GM19397 (cell line): ENCODE data around the gene IGFLR1.
"Not testable (repeated sequence)": the region's sequence is repeated elsewhere in the genome, so short reads cannot be mapped to it uniquely, and the experiment has no call there.

Source experiments
- ATAC-seq: cut with Tn5 transposase; IDR thresholded peaks from one replicate; pipeline ENCODE4 v1.9.1; 2021; ENCODE audit warnings: mild to moderate bottlenecking, moderate library complexity; ENCODE audit not compliant: unreplicated experiment

IGFLR1 gene

GRCh38 chr19:35725216-35725861, 16.9 kb downstream of the IGFLR1 start:
- no peak for ATAC-seq

GRCh38 chr19:35724560-35724959, 17.7 kb downstream of the IGFLR1 start:
- no peak for ATAC-seq

- not testable (repeated sequence) for ATAC-seq
These were observed 18.1 kb downstream of the IGFLR1 start for GRCh38 chr19:35724132-35724531.

GRCh38 chr19:35723671-35724070, 18.6 kb downstream of the IGFLR1 start:
- ATAC-seq: no peak

GRCh38 chr19:35722897-35723296, 19.4 kb downstream of the IGFLR1 start:
- ATAC-seq: no peak

- no peak for ATAC-seq
These were observed 19.8 kb downstream of the IGFLR1 start for GRCh38 chr19:35722461-35722860.

GRCh38 chr19:35721374-35721773, 20.9 kb downstream of the IGFLR1 start:
- ATAC-seq: no peak

- no peak for ATAC-seq
These were observed 21.6 kb downstream of the IGFLR1 start for GRCh38 chr19:35720648-35721047.

GRCh38 chr19:35720163-35720524, 22.1 kb downstream of the IGFLR1 start:
- no peak for ATAC-seq

- ATAC-seq: no peak
These were observed 22.7 kb downstream of the IGFLR1 start for GRCh38 chr19:35719402-35720162.

- ATAC-seq: peak; percentile 5
These were observed 23.8 kb downstream of the IGFLR1 start for GRCh38 chr19:35718345-35719041.

GRCh38 chr19:35717665-35718344, 24.4 kb downstream of the IGFLR1 start, which contains the start of gene KMT2B:
Gene KMT2B, plus strand, starts transcription at chr19:35718003. Its CDS starts 16 bp downstream, at chr19:35718019.
- ATAC-seq: no peak

- peak; percentile 62 for ATAC-seq
These were observed 25.2 kb downstream of the IGFLR1 start for GRCh38 chr19:35716801-35717664.

- ATAC-seq: no peak
These were observed 26.1 kb downstream of the IGFLR1 start for GRCh38 chr19:35715981-35716800.

- ATAC-seq: no peak
These were observed 26.9 kb downstream of the IGFLR1 start for GRCh38 chr19:35715355-35715809.

GRCh38 chr19:35714601-35715354, 27.5 kb downstream of the IGFLR1 start:
- no peak for ATAC-seq

GRCh38 chr19:35713904-35714495, 28.3 kb downstream of the IGFLR1 start:
- ATAC-seq: no peak

- no peak for ATAC-seq
These were observed 28.8 kb downstream of the IGFLR1 start for GRCh38 chr19:35713506-35713850.
